Thyroid gland (tissue), 4 donors: ENCODE data around the gene MIEN1. TPM values are rescaled to one million over a fixed set of nuclear protein-coding genes. Genes with fewer than 3 reads are reported as not detected.

ENCODE experiments used
- DNase-seq, 2 donors: peaks; one replicate each; pipeline ENCODE4 v3.0.0-alpha.2; 2019
- H3K27ac ChIP-seq, 3 donors: fragments of 200-600 bp; sonication (generic); 1 replicate in 2 of 3; 2 replicates in 1 of 3; pipeline ENCODE4 v1.5.1; 2016 to 2019; ENCODE audit warnings: mild to moderate bottlenecking in 1 of 3, moderate library complexity in 1 of 3
- H3K27me3 ChIP-seq: fragments of 200-600 bp; sonication (generic); one replicate; pipeline ENCODE4 v1.5.1; 2019
- H3K36me3 ChIP-seq, 2 donors: fragments of 200-600 bp; sonication (generic); one replicate each; pipeline ENCODE4 v1.5.1; 2016 to 2019
- H3K4me1 ChIP-seq, 2 donors: fragments of 200-600 bp; sonication (generic); one replicate each; pipeline ENCODE4 v1.5.1; 2017 to 2019
- H3K4me3 ChIP-seq, 3 donors: fragments of 200-600 bp; sonication (generic); replicated peaks in 1 of 3; 1 replicate in 2 of 3; 2 replicates in 1 of 3; pipeline ENCODE4 v1.5.1; 2016; ENCODE audit warnings: mild to moderate bottlenecking in 1 of 3
- H3K9me3 ChIP-seq: fragments of 200-600 bp; sonication (generic); one replicate; pipeline ENCODE4 v1.5.1; 2017
- POLR2A ChIP-seq, 2 donors: fragments of 450-650 bp; IDR thresholded peaks; one replicate each; pipeline ENCODE4 v1.6.1; 2017; ENCODE audit warnings: antibody characterized with exemption in 2 of 2, mild to moderate bottlenecking in 2 of 2, moderate library complexity in 1 of 2
- WGBS, 2 donors: methylation state at CpG; one replicate each; pipeline ENCODE4 v1.1.5; 2017; 5-methylcytosine and 5-hydroxymethylcytosine counted together
- intact Hi-C: fragments of 100-400 bp; cut with DNase I; formaldehyde crosslinking; loops from one replicate; pipeline ENCODE4 v1.15.1; 2023
- total RNA-seq, 4 donors: library from RNA; depleted of rRNA; stranded (reverse); fragments of >200 nt; gene quantifications; one replicate each; pipeline ENCODE4 v1.2.3, GENCODE V29; 2016
- TF ChIP-seq, protein P1 (sequence below), 6 experiments: fragments of 200-600 bp in 3 of 6; fragments of 450-650 bp in 3 of 6; sonication (generic) in 3 of 6; IDR thresholded peaks; one replicate each; pipeline ENCODE4 v1.5.1; 2016 to 2019; ENCODE audit warnings: antibody characterized with exemption in 6 of 6, mild to moderate bottlenecking in 2 of 6, inconsistent platforms in 1 of 6, moderate library complexity in 1 of 6

The MIEN1 gene
- total RNA-seq, 4 donors from 2014 or later, result 39.8 to 134 (median 70.3) TPM

GRCh38 chr17:39736319-39737165 lies 6.2 kb upstream of the MIEN1 start:
- Histone ChIP-seq H3K36me3 (no peaks in the 10 kb centered on the region), H3K4me3 (no peak overlapping the region), H3K27me3 (no peaks in the 10 kb centered on the region), H3K27ac (peak overlapping the region in 1 of 3 donors; percentile 84), H3K9me3 (no peaks in the 10 kb centered on the region), H3K4me1 (peaks cover 21 to 28% of the 10 kb centered on the region in 2 donors)
- WGBS, 2 donors, result 73 to 82% methylated on average over 10 of the region's 10 CpGs
- intact Hi-C loops, result no loop called here
- TF ChIP-seq POLR2A (IDR thresholded peaks at IDR 0.05), result no peak
- TF ChIP-seq, protein P1, sequence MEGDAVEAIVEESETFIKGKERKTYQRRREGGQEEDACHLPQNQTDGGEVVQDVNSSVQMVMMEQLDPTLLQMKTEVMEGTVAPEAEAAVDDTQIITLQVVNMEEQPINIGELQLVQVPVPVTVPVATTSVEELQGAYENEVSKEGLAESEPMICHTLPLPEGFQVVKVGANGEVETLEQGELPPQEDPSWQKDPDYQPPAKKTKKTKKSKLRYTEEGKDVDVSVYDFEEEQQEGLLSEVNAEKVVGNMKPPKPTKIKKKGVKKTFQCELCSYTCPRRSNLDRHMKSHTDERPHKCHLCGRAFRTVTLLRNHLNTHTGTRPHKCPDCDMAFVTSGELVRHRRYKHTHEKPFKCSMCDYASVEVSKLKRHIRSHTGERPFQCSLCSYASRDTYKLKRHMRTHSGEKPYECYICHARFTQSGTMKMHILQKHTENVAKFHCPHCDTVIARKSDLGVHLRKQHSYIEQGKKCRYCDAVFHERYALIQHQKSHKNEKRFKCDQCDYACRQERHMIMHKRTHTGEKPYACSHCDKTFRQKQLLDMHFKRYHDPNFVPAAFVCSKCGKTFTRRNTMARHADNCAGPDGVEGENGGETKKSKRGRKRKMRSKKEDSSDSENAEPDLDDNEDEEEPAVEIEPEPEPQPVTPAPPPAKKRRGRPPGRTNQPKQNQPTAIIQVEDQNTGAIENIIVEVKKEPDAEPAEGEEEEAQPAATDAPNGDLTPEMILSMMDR (IDR thresholded peaks at IDR 0.05), result no peak
- no peak for DNase-seq

GRCh38 chr17:39735882-39736281 lies 5.5 kb upstream of the MIEN1 start:
- TF ChIP-seq POLR2A (IDR thresholded peaks at IDR 0.05), result no peak
- TF ChIP-seq, protein P1 (IDR thresholded peaks at IDR 0.05), result no peak
- Histone ChIP-seq H3K9me3 (no peaks in the 10 kb centered on the region), H3K4me3 (no peak overlapping the region), H3K27me3 (no peaks in the 10 kb centered on the region), H3K4me1 (peaks cover 20 to 26% of the 10 kb centered on the region in 2 donors), H3K36me3 (no peaks in the 10 kb centered on the region), H3K27ac (no peak overlapping the region)
- WGBS, 2 donors, result 78 to 80% methylated on average over 2 of the region's 2 CpGs
- DNase-seq, result no peak
- intact Hi-C loops, result no loop called here

GRCh38 chr17:39732586-39732985 lies 2.3 kb upstream of the MIEN1 start:
- Histone ChIP-seq H3K27ac (no peak overlapping the region), H3K27me3 (no peaks in the 10 kb centered on the region), H3K36me3 (peaks cover 13 to 16% of the 10 kb centered on the region in 2 donors), H3K4me1 (peaks cover 11 to 16% of the 10 kb centered on the region in 2 donors), H3K4me3 (no peak overlapping the region), H3K9me3 (no peaks in the 10 kb centered on the region)
- intact Hi-C loops, result no loop called here
- no peak for DNase-seq
- WGBS, 2 donors, result 95% methylated on average over 3 of the region's 3 CpGs
- TF ChIP-seq, protein P1 (IDR thresholded peaks at IDR 0.05), result no peak
- TF ChIP-seq POLR2A (IDR thresholded peaks at IDR 0.05), result no peak

GRCh38 chr17:39729280-39729851 lies 966 bp downstream of the MIEN1 start:
- H3K4me3 ChIP-seq, result peak overlapping the region in 1 of 3 donors; percentile 64
- intact Hi-C loops, result no loop called here
- TF ChIP-seq POLR2A (IDR thresholded peaks at IDR 0.05), result no peak
- TF ChIP-seq, protein P1 (IDR thresholded peaks at IDR 0.05), result no peak
- H3K4me1 ChIP-seq, result peaks cover 7 to 10% of the 10 kb centered on the region in 2 donors
- 73 to 80% methylated on average over 6 of the region's 6 CpGs for WGBS, 2 donors
- no peaks in the 10 kb centered on the region for H3K27me3 ChIP-seq
- H3K9me3 ChIP-seq, result no peaks in the 10 kb centered on the region
- H3K36me3 ChIP-seq, result peaks cover 18 to 36% of the 10 kb centered on the region in 2 donors
- DNase-seq, result no peak
- H3K27ac ChIP-seq, result peak overlapping the region in 2 of 3 donors; percentile 91 to 93

DNA sequence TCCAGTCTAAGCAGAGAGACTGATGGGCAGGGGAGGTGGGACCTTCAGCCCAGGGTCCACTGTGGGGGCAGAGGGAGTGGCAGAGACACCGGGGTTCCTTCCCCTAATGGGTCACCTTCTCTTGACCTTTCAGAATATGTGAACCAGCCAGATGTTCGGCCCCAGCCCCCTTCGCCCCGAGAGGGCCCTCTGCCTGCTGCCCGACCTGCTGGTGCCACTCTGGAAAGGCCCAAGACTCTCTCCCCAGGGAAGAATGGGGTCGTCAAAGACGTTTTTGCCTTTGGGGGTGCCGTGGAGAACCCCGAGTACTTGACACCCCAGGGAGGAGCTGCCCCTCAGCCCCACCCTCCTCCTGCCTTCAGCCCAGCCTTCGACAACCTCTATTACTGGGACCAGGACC lies 2.8 kb downstream of the MIEN1 start:
- Histone ChIP-seq H3K4me3 (no peak overlapping the region), H3K27ac (no peak overlapping the region), H3K9me3 (no peaks in the 10 kb centered on the region), H3K4me1 (peaks cover 7 to 10% of the 10 kb centered on the region in 2 donors), H3K27me3 (no peaks in the 10 kb centered on the region), H3K36me3 (peaks cover 26 to 44% of the 10 kb centered on the region in 2 donors)
- intact Hi-C loops, result no loop called here
- WGBS, 2 donors, result 81 to 85% methylated on average over 8 to 10 of the region's 10 CpGs
- no peak for TF ChIP-seq POLR2A (IDR thresholded peaks at IDR 0.05)
- TF ChIP-seq, protein P1 (IDR thresholded peaks at IDR 0.05), result no peak
- no peak for DNase-seq
